Loucy (cell line): ENCODE measurements around the gene MFAP3.

Source experiments
- H2AFZ ChIP-seq: fragments of 200-600 bp; sonication (generic); 2 replicates; pipeline ENCODE4 v1.6.0; 2016; ENCODE audit warnings: antibody characterized with exemption, mild to moderate bottlenecking, low read length, moderate library complexity
- H3F3A ChIP-seq: fragments of 200-600 bp; 2 replicates; pipeline ENCODE4 v1.6.0; 2016; ENCODE audit warnings: antibody characterized with exemption, low read depth, mild to moderate bottlenecking
- H3K27me3 ChIP-seq: fragments of 200-600 bp; sonication (generic); 2 replicates; pipeline ENCODE4 v1.6.1; 2014; ENCODE audit warnings: low read length, mild to moderate bottlenecking; ENCODE audit not compliant: insufficient read depth, poor library complexity, severe bottlenecking
- H3K36me3 ChIP-seq: fragments of 200-600 bp; sonication (generic); 2 replicates; pipeline ENCODE4 v1.6.1; 2016; ENCODE audit warnings: low read length; ENCODE audit not compliant: insufficient read depth
- H3K4me1 ChIP-seq: fragments of 200-600 bp; sonication (generic); 2 replicates; pipeline ENCODE4 v1.5.1; 2014; ENCODE audit warnings: low read length, mild to moderate bottlenecking; ENCODE audit not compliant: insufficient read depth, poor library complexity, severe bottlenecking
- H3K4me2 ChIP-seq: fragments of 200-600 bp; sonication (generic); 2 replicates; pipeline ENCODE4 v1.6.0; 2014; ENCODE audit warnings: antibody characterized with exemption, low read length, low read depth, mild to moderate bottlenecking; ENCODE audit not compliant: poor library complexity, severe bottlenecking
- H3K4me3 ChIP-seq: fragments of 200-600 bp; sonication (generic); 2 replicates; pipeline ENCODE4 v1.5.1; 2014; ENCODE audit warnings: low read length, mild to moderate bottlenecking, mixed read lengths; ENCODE audit not compliant: poor library complexity, severe bottlenecking
- H3K79me2 ChIP-seq: fragments of 200-600 bp; sonication (generic); 2 replicates; pipeline ENCODE4 v1.6.1; 2014; ENCODE audit warnings: low read length; ENCODE audit not compliant: insufficient read depth
- H3K9ac ChIP-seq: fragments of 200-600 bp; sonication (generic); 2 replicates; pipeline ENCODE4 v1.6.0; 2014; ENCODE audit warnings: mild to moderate bottlenecking, low read depth, low read length, moderate library complexity; ENCODE audit not compliant: poor library complexity, severe bottlenecking
- H3K9me2 ChIP-seq: fragments of 200-600 bp; sonication (generic); replicated peaks from 2 replicates; pipeline ENCODE4 v1.6.1; 2016; ENCODE audit warnings: low read depth, low read length, mixed read lengths
- H3K9me3 ChIP-seq: fragments of 200-600 bp; sonication (generic); 2 replicates; pipeline ENCODE4 v1.6.1; 2014; ENCODE audit warnings: mild to moderate bottlenecking, antibody characterized with exemption, low read length, low read depth; ENCODE audit not compliant: insufficient read depth
- H4K20me1 ChIP-seq: fragments of 200-600 bp; sonication (generic); 2 replicates; pipeline ENCODE4 v1.6.0; 2014; ENCODE audit warnings: antibody characterized with exemption, low read length, mild to moderate bottlenecking; ENCODE audit not compliant: insufficient read depth, poor library complexity, severe bottlenecking
- CTCF ChIP-seq: fragments of 200-600 bp; sonication (generic); conservative IDR thresholded peaks from 2 replicates; pipeline ENCODE4 v1.5.1; 2014; ENCODE audit warnings: mild to moderate bottlenecking, antibody characterized with exemption, low read length
- EZH2phosphoT487 ChIP-seq: fragments of 200-600 bp; IDR thresholded peaks from 2 replicates; pipeline ENCODE4 v1.6.1; 2018; ENCODE audit warnings: antibody characterized with exemption, mild to moderate bottlenecking, moderate library complexity, borderline replicate concordance

Gene MFAP3

DNA sequence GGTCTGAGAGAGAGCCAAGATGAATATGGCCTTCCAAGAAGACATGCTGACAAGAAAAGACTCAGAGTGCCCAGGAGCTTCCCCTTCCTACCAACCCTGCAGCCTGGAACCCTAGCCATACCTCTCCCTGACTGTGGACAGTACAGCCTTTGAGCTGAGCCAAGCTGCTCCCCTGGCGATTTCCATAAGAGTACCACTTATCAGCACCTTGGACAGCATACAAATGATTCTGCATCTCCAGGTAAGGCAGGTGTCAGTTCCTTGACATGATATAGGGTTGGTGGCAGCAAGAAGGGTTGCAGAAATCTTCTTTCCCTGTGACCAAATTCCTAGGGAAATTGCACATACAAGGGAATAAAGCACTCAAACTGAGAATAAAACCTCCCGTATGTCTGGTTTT is 58.3 kb downstream of the MFAP3 start:
- TF ChIP-seq EZH2phosphoT487, result no peak
- TF ChIP-seq CTCF, result no peak
- H3K4me1 ChIP-seq, result no peaks in the 10 kb centered on the region
- H3K36me3 ChIP-seq, result no peaks in the 10 kb centered on the region
- H3K9me3 ChIP-seq, result no peaks in the 10 kb centered on the region
- no peaks in the 10 kb centered on the region for H3K27me3 ChIP-seq
- H4K20me1 ChIP-seq, result no peaks in the 10 kb centered on the region
- no peak overlapping the region for H3K9ac ChIP-seq
- H3K9me2 ChIP-seq, result no peaks in the 10 kb centered on the region
- H3K79me2 ChIP-seq, result no peaks in the 10 kb centered on the region
- H3K4me2 ChIP-seq, result no peak overlapping the region
- no peak overlapping the region for H2AFZ ChIP-seq
- H3K4me3 ChIP-seq, result no peak overlapping the region
- H3F3A ChIP-seq, result no peaks in the 10 kb centered on the region

DNA sequence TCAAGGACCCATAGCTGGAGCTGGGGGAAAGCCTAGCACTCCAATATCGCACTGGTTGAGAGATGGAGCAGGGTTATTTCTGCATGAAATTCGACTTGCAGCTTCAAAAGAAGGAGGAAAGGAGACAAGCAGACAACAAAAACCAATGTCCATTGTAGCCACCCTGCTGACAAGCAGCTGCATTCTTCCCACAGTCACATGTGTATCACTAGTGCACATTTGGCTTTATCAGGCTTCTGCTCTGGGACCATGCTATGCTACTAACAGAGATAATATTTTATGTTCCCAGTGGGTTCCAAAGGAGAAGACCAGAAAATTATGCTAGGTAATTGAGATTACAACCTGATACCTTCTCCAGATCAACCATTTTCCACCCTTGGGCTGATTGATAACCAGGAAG is 59.7 kb downstream of the MFAP3 start:
- no peak for TF ChIP-seq CTCF
- TF ChIP-seq EZH2phosphoT487, result no peak
- H3K36me3 ChIP-seq, result no peaks in the 10 kb centered on the region
- H3F3A ChIP-seq, result no peaks in the 10 kb centered on the region
- no peak overlapping the region for H3K9ac ChIP-seq
- no peaks in the 10 kb centered on the region for H3K9me2 ChIP-seq
- no peaks in the 10 kb centered on the region for H3K4me1 ChIP-seq
- H3K4me2 ChIP-seq, result no peak overlapping the region
- H3K9me3 ChIP-seq, result no peaks in the 10 kb centered on the region
- no peaks in the 10 kb centered on the region for H4K20me1 ChIP-seq
- no peaks in the 10 kb centered on the region for H3K79me2 ChIP-seq
- no peak overlapping the region for H2AFZ ChIP-seq
- H3K4me3 ChIP-seq, result no peak overlapping the region
- H3K27me3 ChIP-seq, result no peaks in the 10 kb centered on the region

GRCh38 chr5:154101184-154101583 is 62.4 kb downstream of the MFAP3 start:
- Histone ChIP-seq H3K4me3 (no peak overlapping the region), H3K9me3 (no peaks in the 10 kb centered on the region), H3K36me3 (no peaks in the 10 kb centered on the region), H4K20me1 (no peaks in the 10 kb centered on the region), H3K9me2 (no peaks in the 10 kb centered on the region), H3K9ac (no peak overlapping the region), H2AFZ (no peak overlapping the region), H3K4me2 (no peak overlapping the region), H3K79me2 (no peaks in the 10 kb centered on the region), H3K27me3 (no peaks in the 10 kb centered on the region), H3K4me1 (no peaks in the 10 kb centered on the region), H3F3A (no peaks in the 10 kb centered on the region)
- TF ChIP-seq CTCF, result no peak
- TF ChIP-seq EZH2phosphoT487, result no peak
